ENCODE data around the gene CSTF1. TPM values are rescaled to one million over a fixed set of nuclear protein-coding genes. Genes with fewer than 3 reads are reported as not detected.
A peak's percentile ranks its signal among the peaks of the same experiment; 100 is the strongest.

The CSTF1 gene
- 39.7 TPM for polyA plus RNA-seq (2013, experiment 1 of 2)
- polyA plus RNA-seq (2013, experiment 2 of 2): 40.9 TPM

GRCh38 chr20:56392132-56392880 is at the start of gene CSTF1, which contains the start of gene AURKA:
Gene CSTF1 (plus strand): TSS chr20:56392645. CDS start chr20:56395553, 2,908 bp downstream.
Gene AURKA (minus strand): TSS chr20:56392215. CDS start chr20:56388197, 4,018 bp downstream.
- no peak within 1 kb of the TSS for H2BK120ac ChIP-seq (ENCODE audit: low read depth, low read length)
- H2BK15ac ChIP-seq (replicated peaks; ENCODE audit: low read depth): no peak within 1 kb of the TSS
- H3K56ac ChIP-seq (ENCODE audit: low read length): peak within 1 kb of the TSS; percentile 97
- peak within 1 kb of the TSS; percentile 94 for H3K4ac ChIP-seq (ENCODE audit: low read depth, low read length)
- H3K36me3 ChIP-seq (ENCODE audit: control insufficient read depth, insufficient read depth, low read length): peaks cover 20% of the 10 kb centered on the region
- peak within 1 kb of the TSS; percentile 61 for H3K4me2 ChIP-seq (ENCODE audit: low read length)
- DNase-seq: peak; percentile 100
- H3K27me3 ChIP-seq (ENCODE audit: insufficient read depth, low read length, poor library complexity): no peaks in the 10 kb centered on the region
- peak within 1 kb of the TSS; percentile 86 for H3K4me3 ChIP-seq (ENCODE audit: low read length)
- H3K18ac ChIP-seq (ENCODE audit: low read length): peak within 1 kb of the TSS; percentile 89
- H3K9ac ChIP-seq (ENCODE audit: low read length): peak within 1 kb of the TSS; percentile 92
- H4K5ac ChIP-seq (ENCODE audit: low read length): no peak within 1 kb of the TSS
- H3K79me2 ChIP-seq (ENCODE audit: control insufficient read depth, insufficient read depth, low read length): peaks cover 56% of the 10 kb centered on the region
- no peak within 1 kb of the TSS for H3K23ac ChIP-seq (ENCODE audit: low read length)
- H3K27ac ChIP-seq (ENCODE audit: low read depth, low read length): peak within 1 kb of the TSS; percentile 79
- no peak within 1 kb of the TSS for H2AK5ac ChIP-seq (ENCODE audit: low read length)
- H2BK5ac ChIP-seq (ENCODE audit: low read length): peak within 1 kb of the TSS; percentile 42
- no CpG with 5 or more reads among the region's 53 CpGs for WGBS (ENCODE audit: extremely low coverage, insufficient coverage, low lambda C conversion rate)
- peaks cover 23% of the 10 kb centered on the region for H3K79me1 ChIP-seq (ENCODE audit: low read length)
- H4K8ac ChIP-seq (ENCODE audit: low read depth, low read length): no peak within 1 kb of the TSS
- peaks cover 1% of the 10 kb centered on the region for H3K4me1 ChIP-seq (ENCODE audit: control insufficient read depth, low read depth, low read length)

GRCh38 chr20:56342783-56343182 is 49.7 kb upstream of the CSTF1 start:
- H3K18ac ChIP-seq (ENCODE audit: low read length): no peak overlapping the region
- peaks cover 4% of the 10 kb centered on the region for H3K4me1 ChIP-seq (ENCODE audit: control insufficient read depth, low read depth, low read length)
- no peaks in the 10 kb centered on the region for H3K79me2 ChIP-seq (ENCODE audit: control insufficient read depth, insufficient read depth, low read length)
- no peak overlapping the region for H4K8ac ChIP-seq (ENCODE audit: low read depth, low read length)
- no peak overlapping the region for H3K9ac ChIP-seq (ENCODE audit: low read length)
- WGBS (ENCODE audit: extremely low coverage, insufficient coverage, low lambda C conversion rate): no CpG with 5 or more reads among the region's 3 CpGs
- no peak overlapping the region for H2BK15ac ChIP-seq (replicated peaks; ENCODE audit: low read depth)
- H3K4ac ChIP-seq (ENCODE audit: low read depth, low read length): no peak overlapping the region
- no peak overlapping the region for H3K56ac ChIP-seq (ENCODE audit: low read length)
- H3K27me3 ChIP-seq (ENCODE audit: insufficient read depth, low read length, poor library complexity): no peaks in the 10 kb centered on the region
- H4K5ac ChIP-seq (ENCODE audit: low read length): no peak overlapping the region
- no peaks in the 10 kb centered on the region for H3K79me1 ChIP-seq (ENCODE audit: low read length)
- H3K4me2 ChIP-seq (ENCODE audit: low read length): no peak overlapping the region
- no peak for DNase-seq
- no peak overlapping the region for H3K27ac ChIP-seq (ENCODE audit: low read depth, low read length)
- H2BK5ac ChIP-seq (ENCODE audit: low read length): no peak overlapping the region
- H2AK5ac ChIP-seq (ENCODE audit: low read length): no peak overlapping the region
- H3K23ac ChIP-seq (ENCODE audit: low read length): no peak overlapping the region
- H3K36me3 ChIP-seq (ENCODE audit: control insufficient read depth, insufficient read depth, low read length): no peaks in the 10 kb centered on the region
- no peak overlapping the region for H2BK120ac ChIP-seq (ENCODE audit: low read depth, low read length)
- no peak overlapping the region for H3K4me3 ChIP-seq (ENCODE audit: low read length)

GRCh38 chr20:56343861-56344381 is 48.5 kb upstream of the CSTF1 start:
- H3K4me1 ChIP-seq (ENCODE audit: control insufficient read depth, low read depth, low read length): peaks cover 8% of the 10 kb centered on the region
- no peak overlapping the region for H3K4me3 ChIP-seq (ENCODE audit: low read length)
- H2BK120ac ChIP-seq (ENCODE audit: low read depth, low read length): no peak overlapping the region
- peak overlapping the region; percentile 45 for H3K56ac ChIP-seq (ENCODE audit: low read length)
- peak overlapping the region; percentile 42 for H3K9ac ChIP-seq (ENCODE audit: low read length)
- no peak overlapping the region for H3K18ac ChIP-seq (ENCODE audit: low read length)
- H2BK15ac ChIP-seq (replicated peaks; ENCODE audit: low read depth): no peak overlapping the region
- no peak overlapping the region for H2AK5ac ChIP-seq (ENCODE audit: low read length)
- H3K79me1 ChIP-seq (ENCODE audit: low read length): no peaks in the 10 kb centered on the region
- no peak overlapping the region for H2BK5ac ChIP-seq (ENCODE audit: low read length)
- H4K5ac ChIP-seq (ENCODE audit: low read length): no peak overlapping the region
- no peak overlapping the region for H3K27ac ChIP-seq (ENCODE audit: low read depth, low read length)
- no peak overlapping the region for H3K4ac ChIP-seq (ENCODE audit: low read depth, low read length)
- H3K79me2 ChIP-seq (ENCODE audit: control insufficient read depth, insufficient read depth, low read length): no peaks in the 10 kb centered on the region
- DNase-seq: peak; percentile 83
- H3K23ac ChIP-seq (ENCODE audit: low read length): no peak overlapping the region
- WGBS (ENCODE audit: extremely low coverage, insufficient coverage, low lambda C conversion rate): no CpG with 5 or more reads among the region's 41 CpGs
- no peak overlapping the region for H4K8ac ChIP-seq (ENCODE audit: low read depth, low read length)
- no peaks in the 10 kb centered on the region for H3K27me3 ChIP-seq (ENCODE audit: insufficient read depth, low read length, poor library complexity)
- H3K4me2 ChIP-seq (ENCODE audit: low read length): peak overlapping the region; percentile 67
- no peaks in the 10 kb centered on the region for H3K36me3 ChIP-seq (ENCODE audit: control insufficient read depth, insufficient read depth, low read length)

- Histone ChIP-seq H3K9ac (ENCODE audit: low read length) (no peak overlapping the region), H3K56ac (ENCODE audit: low read length) (no peak overlapping the region), H3K18ac (ENCODE audit: low read length) (no peak overlapping the region), H3K4me2 (ENCODE audit: low read length) (no peak overlapping the region), H2BK120ac (ENCODE audit: low read depth, low read length) (no peak overlapping the region), H3K4me3 (ENCODE audit: low read length) (no peak overlapping the region), H3K23ac (ENCODE audit: low read length) (no peak overlapping the region), H2BK5ac (ENCODE audit: low read length) (no peak overlapping the region), H4K5ac (ENCODE audit: low read length) (no peak overlapping the region), H3K36me3 (ENCODE audit: control insufficient read depth, insufficient read depth, low read length) (no peaks in the 10 kb centered on the region), H3K4me1 (ENCODE audit: control insufficient read depth, low read depth, low read length) (peaks cover 8% of the 10 kb centered on the region), H3K4ac (ENCODE audit: low read depth, low read length) (no peak overlapping the region), H2BK15ac (replicated peaks; ENCODE audit: low read depth) (no peak overlapping the region), H3K79me1 (ENCODE audit: low read length) (no peaks in the 10 kb centered on the region), H2AK5ac (ENCODE audit: low read length) (no peak overlapping the region), H3K79me2 (ENCODE audit: control insufficient read depth, insufficient read depth, low read length) (no peaks in the 10 kb centered on the region), H3K27ac (ENCODE audit: low read depth, low read length) (no peak overlapping the region), H4K8ac (ENCODE audit: low read depth, low read length) (no peak overlapping the region), H3K27me3 (ENCODE audit: insufficient read depth, low read length, poor library complexity) (no peaks in the 10 kb centered on the region)
- peak; percentile 68 for DNase-seq
- no CpG with 5 or more reads among the region's 8 CpGs for WGBS (ENCODE audit: extremely low coverage, insufficient coverage, low lambda C conversion rate)
Measured at GRCh38 chr20:56345911-56346310, 46.5 kb upstream of the CSTF1 start.

GRCh38 chr20:56347628-56348304 is 44.7 kb upstream of the CSTF1 start:
- Histone ChIP-seq H3K79me2 (ENCODE audit: control insufficient read depth, insufficient read depth, low read length) (no peaks in the 10 kb centered on the region), H4K5ac (ENCODE audit: low read length) (no peak overlapping the region), H3K79me1 (ENCODE audit: low read length) (no peaks in the 10 kb centered on the region), H3K9ac (ENCODE audit: low read length) (no peak overlapping the region), H3K27me3 (ENCODE audit: insufficient read depth, low read length, poor library complexity) (no peaks in the 10 kb centered on the region), H2AK5ac (ENCODE audit: low read length) (no peak overlapping the region), H4K8ac (ENCODE audit: low read depth, low read length) (no peak overlapping the region), H3K36me3 (ENCODE audit: control insufficient read depth, insufficient read depth, low read length) (no peaks in the 10 kb centered on the region), H3K4me3 (ENCODE audit: low read length) (no peak overlapping the region), H3K23ac (ENCODE audit: low read length) (no peak overlapping the region), H3K18ac (ENCODE audit: low read length) (no peak overlapping the region), H3K56ac (ENCODE audit: low read length) (no peak overlapping the region), H3K4me2 (ENCODE audit: low read length) (no peak overlapping the region), H2BK5ac (ENCODE audit: low read length) (no peak overlapping the region), H2BK120ac (ENCODE audit: low read depth, low read length) (no peak overlapping the region), H3K4ac (ENCODE audit: low read depth, low read length) (no peak overlapping the region), H2BK15ac (replicated peaks; ENCODE audit: low read depth) (no peak overlapping the region), H3K4me1 (ENCODE audit: control insufficient read depth, low read depth, low read length) (peaks cover 8% of the 10 kb centered on the region), H3K27ac (ENCODE audit: low read depth, low read length) (peak overlapping the region; percentile 9)
- no CpG with 5 or more reads among the region's 13 CpGs for WGBS (ENCODE audit: extremely low coverage, insufficient coverage, low lambda C conversion rate)
- DNase-seq: peak; percentile 59
